AG04450 (cell line): ENCODE measurements around the gene TMEM131. TPM values are rescaled to one million over a fixed set of nuclear protein-coding genes. Genes with fewer than 3 reads are reported as not detected.
"Not testable (repeated sequence)": the region's sequence is repeated elsewhere in the genome, so short reads cannot be mapped to it uniquely, and the experiment has no call there.

Experiments used
- CTCF ChIA-PET: fragments of 300-600, 350-600 bp; formaldehyde crosslinking; extraction: SDS; loops from one replicate; lab custom pipeline; 2022; ENCODE audit warnings: antibody characterized with exemption, inconsistent platforms; lab: Charles Lee
- POLR2A ChIA-PET: fragments of 350-600 bp; formaldehyde crosslinking; extraction: SDS; loops from one replicate; lab custom pipeline; 2021; ENCODE audit warnings: antibody characterized with exemption, inconsistent platforms; lab: Yijun Ruan, JAX
- DNase-seq: peaks from one replicate; pipeline ENCODE4 v3.0.0-alpha.2; 2011; ENCODE audit warnings: low read depth, low spot score
- H3K27ac ChIP-seq: one replicate; pipeline ENCODE4 v1.5.1; 2012; ENCODE audit warnings: low read depth, low read length, control low read depth
- H3K27me3 ChIP-seq: one replicate; pipeline ENCODE4 v1.6.0; 2012; ENCODE audit warnings: low read length; ENCODE audit not compliant: control insufficient read depth, insufficient read depth
- H3K4me3 ChIP-seq: 2 replicates; pipeline ENCODE4 v1.5.1; 2011; ENCODE audit warnings: mild to moderate bottlenecking, low read depth, low read length, control low read depth
- H3K9me3 ChIP-seq: 2 replicates; pipeline ENCODE4 v1.5.1; 2012; ENCODE audit warnings: low read length; ENCODE audit not compliant: control insufficient read depth, insufficient read depth
- CTCF ChIP-seq: IDR thresholded peaks from 2 replicates; pipeline ENCODE4 v1.5.1; 2011; ENCODE audit warnings: low read depth, low read length, control low read depth, inconsistent platforms
- polyA plus RNA-seq: library from polyadenylated mRNA; depleted of rRNA; stranded (reverse); fragments of >200 nt; gene quantifications from 2 replicates; pipeline ENCODE4 v1.2.3, GENCODE V29; 2011

TMEM131 gene
- polyA plus RNA-seq, 1 experiment, result 24.4 TPM

GRCh38 chr2:97918818-97919217 lies 76.9 kb downstream of the TMEM131 start:
- CTCF ChIA-PET, result interaction anchor here (1.2 kb wide), 1 partner anchor 219 kb away, joined by 3 read pairs; no protein-coding TSS in a partner anchor
- Histone ChIP-seq H3K27ac (no peak overlapping the region), H3K9me3 (peaks cover 9% of the 10 kb centered on the region; the same call in 1 of the 2 replicates), H3K27me3 (no peaks in the 10 kb centered on the region), H3K4me3 (no peak overlapping the region)
- no peak for TF ChIP-seq CTCF
- no peak for DNase-seq
- POLR2A ChIA-PET, result no interaction called here

- H3K27ac ChIP-seq, DNase-seq, H3K4me3 ChIP-seq, POLR2A ChIA-PET, H3K27me3 ChIP-seq, H3K9me3 ChIP-seq: not testable (repeated sequence)
- CTCF ChIA-PET, result interaction anchor here (1.2 kb wide), 1 partner anchor 218 kb away, joined by 3 read pairs; no protein-coding TSS in a partner anchor
Observed at GRCh38 chr2:97917668-97918067, 78.1 kb downstream of the TMEM131 start.

GRCh38 chr2:97914691-97915213 lies 81.0 kb downstream of the TMEM131 start:
- H3K27me3 ChIP-seq, result no peaks in the 10 kb centered on the region
- ChIA-PET CTCF (no interaction called here), POLR2A (no interaction called here)
- no peak overlapping the region for H3K27ac ChIP-seq
- no peak overlapping the region for H3K4me3 ChIP-seq
- no peak for DNase-seq
- H3K9me3 ChIP-seq, result peaks cover 4% of the 10 kb centered on the region; the same call in 1 of the 2 replicates
- TF ChIP-seq CTCF, result no peak

GRCh38 chr2:97913846-97914245 lies 81.9 kb downstream of the TMEM131 start:
- H3K27ac ChIP-seq, result no peak overlapping the region
- no peaks in the 10 kb centered on the region for H3K9me3 ChIP-seq
- no peaks in the 10 kb centered on the region for H3K27me3 ChIP-seq
- H3K4me3 ChIP-seq, result no peak overlapping the region
- ChIA-PET POLR2A (no interaction called here), CTCF (no interaction called here)
- no peak for TF ChIP-seq CTCF
- no peak for DNase-seq

- no peak for TF ChIP-seq CTCF
- H3K4me3 ChIP-seq, result no peak overlapping the region
- ChIA-PET POLR2A (no interaction called here), CTCF (interaction anchor here (1.1 kb wide), 1 partner anchor 172 kb away, joined by 3 read pairs; no protein-coding TSS in a partner anchor)
- no peaks in the 10 kb centered on the region for H3K27me3 ChIP-seq
- no peak for DNase-seq
- no peak overlapping the region for H3K27ac ChIP-seq
- no peaks in the 10 kb centered on the region for H3K9me3 ChIP-seq
Observed at GRCh38 chr2:97911922-97912575, 83.7 kb downstream of the TMEM131 start.
